H9 (cell line): ENCODE results near the gene CDKL1. TPM values are rescaled to one million over a fixed set of nuclear protein-coding genes. Genes with fewer than 3 reads are reported as not detected.

ENCODE experiments used
- DNase-seq: peaks from one replicate; pipeline ENCODE4 v3.0.0-alpha.2; 2017
- H2AFZ ChIP-seq: one replicate; pipeline ENCODE4 v1.6.1; 2013; ENCODE audit warnings: mild to moderate bottlenecking, low read length, control low read depth, moderate library complexity
- H2AK5ac ChIP-seq: 2 replicates; pipeline ENCODE4 v1.6.1; 2013; ENCODE audit warnings: low read length, control low read depth, mixed read lengths; ENCODE audit not compliant: insufficient read length
- H2BK120ac ChIP-seq: one replicate; pipeline ENCODE4 v1.6.1; 2013; ENCODE audit warnings: low read depth, mild to moderate bottlenecking, low read length, control low read depth, inconsistent platforms; ENCODE audit not compliant: poor library complexity, severe bottlenecking
- H2BK12ac ChIP-seq: 2 replicates; pipeline ENCODE4 v1.6.1; 2013; ENCODE audit warnings: low read length, control low read depth, mixed read lengths, low read depth; ENCODE audit not compliant: insufficient read length
- H2BK15ac ChIP-seq: 2 replicates; pipeline ENCODE4 v1.6.1; 2013; ENCODE audit warnings: low read depth, low read length, control low read depth
- H2BK20ac ChIP-seq: one replicate; pipeline ENCODE4 v1.6.1; 2013; ENCODE audit warnings: low read depth, mild to moderate bottlenecking, low read length, control low read depth, inconsistent platforms; ENCODE audit not compliant: poor library complexity, severe bottlenecking
- H2BK5ac ChIP-seq: 2 replicates; pipeline ENCODE4 v1.6.1; 2013; ENCODE audit warnings: low read length, control low read depth, mixed read lengths; ENCODE audit not compliant: insufficient read length
- H3K14ac ChIP-seq: 2 replicates; pipeline ENCODE4 v1.6.1; 2013; ENCODE audit warnings: low read length, control low read depth; ENCODE audit not compliant: insufficient read depth
- H3K18ac ChIP-seq: 2 replicates; pipeline ENCODE4 v1.6.1; 2013; ENCODE audit warnings: low read depth, mild to moderate bottlenecking, mixed read lengths, low read length, control low read depth; ENCODE audit not compliant: insufficient read length
- H3K23ac ChIP-seq: 2 replicates; pipeline ENCODE4 v1.6.1; 2013; ENCODE audit warnings: low read length, control low read depth, mixed read lengths, low read depth; ENCODE audit not compliant: insufficient read length
- H3K23me2 ChIP-seq: 2 replicates; pipeline ENCODE4 v1.6.1; 2013; ENCODE audit warnings: low read depth, mild to moderate bottlenecking, mixed read lengths, low read length, control low read depth; ENCODE audit not compliant: insufficient read length, poor library complexity, severe bottlenecking
- H3K27ac ChIP-seq: 2 replicates; pipeline ENCODE4 v1.5.1; 2013; ENCODE audit warnings: low read length, control low read depth, mixed read lengths, low read depth; ENCODE audit not compliant: insufficient read length
- H3K27me3 ChIP-seq: 2 replicates; pipeline ENCODE4 v1.6.1; 2013; ENCODE audit warnings: low read length, control low read depth, inconsistent platforms; ENCODE audit not compliant: insufficient read depth
- H3K4ac ChIP-seq: 2 replicates; pipeline ENCODE4 v1.6.1; 2013; ENCODE audit warnings: low read depth, mild to moderate bottlenecking, control low read depth, inconsistent platforms, low read length, moderate library complexity
- H3K4me1 ChIP-seq: 2 replicates; pipeline ENCODE4 v1.6.1; 2013; ENCODE audit warnings: low read length, control low read depth, inconsistent platforms; ENCODE audit not compliant: insufficient read depth
- H3K4me2 ChIP-seq: 2 replicates; pipeline ENCODE4 v1.6.1; 2013; ENCODE audit warnings: low read length, control low read depth, mixed read lengths; ENCODE audit not compliant: insufficient read length, insufficient read depth
- H3K56ac ChIP-seq: 2 replicates; pipeline ENCODE4 v1.6.1; 2013; ENCODE audit warnings: low read depth, mild to moderate bottlenecking, mixed read lengths, low read length, control low read depth; ENCODE audit not compliant: insufficient read length
- H3K79me1 ChIP-seq: 2 replicates; pipeline ENCODE4 v1.6.1; 2013; ENCODE audit warnings: low read depth, mild to moderate bottlenecking, moderate library complexity, low read length, control low read depth, inconsistent platforms; ENCODE audit not compliant: insufficient read depth, poor library complexity, severe bottlenecking
- H3K79me2 ChIP-seq: 2 replicates; pipeline ENCODE4 v1.6.1; 2013; ENCODE audit warnings: low read length, control low read depth, inconsistent platforms; ENCODE audit not compliant: insufficient read depth
- H3K9ac ChIP-seq: 2 replicates; pipeline ENCODE4 v1.6.1; 2013; ENCODE audit warnings: low read length, control low read depth, mixed read lengths; ENCODE audit not compliant: insufficient read length; ENCODE audit errors: extremely low read depth
- H3K9me3 ChIP-seq: one replicate; pipeline ENCODE4 v1.6.1; 2013; ENCODE audit warnings: low read depth, low read length, inconsistent platforms; ENCODE audit not compliant: control insufficient read depth
- H3T11ph ChIP-seq: one replicate; pipeline ENCODE4 v1.6.1; 2013; ENCODE audit warnings: mild to moderate bottlenecking, low read length, control low read depth, inconsistent platforms
- H4K20me1 ChIP-seq: one replicate; pipeline ENCODE4 v1.6.1; 2013; ENCODE audit not compliant: control insufficient read depth, insufficient read length, insufficient read depth
- H4K5ac ChIP-seq: 2 replicates; pipeline ENCODE4 v1.6.1; 2013; ENCODE audit warnings: low read depth, mild to moderate bottlenecking, mixed read lengths, low read length, control low read depth; ENCODE audit not compliant: insufficient read length
- H4K8ac ChIP-seq: replicated peaks from 2 replicates; pipeline ENCODE4 v1.6.1; 2013; ENCODE audit warnings: low read length, control low read depth, mixed read lengths, low read depth; ENCODE audit not compliant: insufficient read length
- H4K91ac ChIP-seq: 2 replicates; pipeline ENCODE4 v1.6.1; 2013; ENCODE audit warnings: low read depth, mild to moderate bottlenecking, moderate library complexity, mixed read lengths, low read length, control low read depth; ENCODE audit not compliant: insufficient read length
- H3K27ac Mint-ChIP-seq, 3 experiments: 2 replicates in 2 of 3; 3 replicates in 1 of 3; pipeline ENCODE4 v1.8.0; 2020 to 2021; ENCODE audit warnings: mixed read lengths in 3 of 3, mild to moderate bottlenecking in 1 of 3, moderate library complexity in 1 of 3
- H3K27me3 Mint-ChIP-seq: 2 replicates; pipeline ENCODE4 v1.8.0; 2021; ENCODE audit warnings: low read depth, mild to moderate bottlenecking, moderate library complexity, mixed read lengths
- H3K36me3 Mint-ChIP-seq, 3 experiments: 2 replicates in 2 of 3; 3 replicates in 1 of 3; pipeline ENCODE4 v1.8.0; 2020 to 2021; ENCODE audit warnings: low read depth in 3 of 3, mixed read lengths in 3 of 3; ENCODE audit not compliant: insufficient read depth in 1 of 3
- H3K4me1 Mint-ChIP-seq, 2 experiments: 2 replicates each; pipeline ENCODE4 v1.8.0; 2020; ENCODE audit warnings: mixed read lengths in 2 of 2
- H3K4me3 Mint-ChIP-seq, 2 experiments: 2 replicates in 1 of 2; 3 replicates in 1 of 2; pipeline ENCODE4 v1.8.0; 2020 to 2021; ENCODE audit warnings: mild to moderate bottlenecking in 2 of 2, mixed read lengths in 2 of 2, moderate library complexity in 1 of 2
- H3K9me3 Mint-ChIP-seq, 2 experiments: 2 replicates in 1 of 2; 3 replicates in 1 of 2; pipeline ENCODE4 v1.8.0; 2020; ENCODE audit warnings: mild to moderate bottlenecking in 2 of 2, mixed read lengths in 2 of 2, moderate library complexity in 1 of 2
- CTCF ChIP-seq: fragments of 200-600 bp; sonication (generic); conservative IDR thresholded peaks from 3 replicates; pipeline ENCODE4 v1.8.0; 2021; ENCODE audit warnings: antibody characterized with exemption, mild to moderate bottlenecking
- WGBS: extraction: QIAGEN DNeasy Blood & Tissue Kit; methylation state at CpG from one replicate; pipeline ENCODE4 v1.1.7; 2013; ENCODE audit warnings: missing lambda C conversion rate, low lambda C conversion rate, mixed read lengths; ENCODE audit not compliant: insufficient read length; ENCODE audit errors: extremely low coverage; 5-methylcytosine and 5-hydroxymethylcytosine counted together
- total RNA-seq: library from RNA; stranded (reverse); gene quantifications from 2 replicates; pipeline ENCODE4 v1.2.1, GENCODE V29; 2021

The CDKL1 gene
- total RNA-seq, 1 experiment from 2014 or later = 0.72 TPM

GRCh38 chr14:50432131-50432530 is 35.5 kb upstream of the CDKL1 start:
- Histone ChIP-seq H3T11ph (no peak overlapping the region), H3K14ac (no peak overlapping the region), H3K4me2 (no peak overlapping the region), H3K9me3 (peaks cover 4% of the 10 kb centered on the region), H2BK5ac (no peak overlapping the region), H3K4me1 (no peaks in the 10 kb centered on the region), H4K8ac (no peak overlapping the region), H3K27me3 (no peaks in the 10 kb centered on the region), H3K9ac (no peak overlapping the region), H3K56ac (no peak overlapping the region), H3K79me1 (no peaks in the 10 kb centered on the region), H3K23me2 (no peaks in the 10 kb centered on the region), H4K91ac (no peak overlapping the region), H4K5ac (no peak overlapping the region), H2AFZ (no peak overlapping the region), H2BK15ac (no peak overlapping the region), H3K4ac (no peak overlapping the region), H3K79me2 (no peaks in the 10 kb centered on the region), H2BK12ac (no peak overlapping the region), H4K20me1 (no peaks in the 10 kb centered on the region), H2BK120ac (no peak overlapping the region), H3K27ac (no peak overlapping the region), H3K23ac (no peak overlapping the region), H3K18ac (no peak overlapping the region), H2AK5ac (no peak overlapping the region), H2BK20ac (no peak overlapping the region)
- DNase-seq = no peak
- no peak overlapping the region for H3K27ac Mint-ChIP-seq
- peaks cover 6 to 7% of the 10 kb centered on the region in 2 experiments for H3K9me3 Mint-ChIP-seq
- H3K36me3 Mint-ChIP-seq = peaks cover 19 to 55% (median 39%) of the 10 kb centered on the region in 3 experiments
- TF ChIP-seq CTCF = no peak
- no CpG with 5 or more reads among the region's 1 CpG for WGBS
- H3K4me1 Mint-ChIP-seq = no peaks in the 10 kb centered on the region
- no peaks in the 10 kb centered on the region for H3K27me3 Mint-ChIP-seq
- no peak overlapping the region for H3K4me3 Mint-ChIP-seq
